NCI-H187 (cell line): Measurements from ENCODE around the gene KRTAP4-6.
"Not testable (repeated sequence)": the region's sequence is repeated elsewhere in the genome, so short reads cannot be mapped to it uniquely, and the experiment has no call there.

Experiments
- DNase-seq, 2 experiments: peaks; one replicate each; lab custom pipeline; 2025; lab: John Stamatoyannopoulos, UW

KRTAP4-6 gene

GRCh38 chr17:41107941-41108450 lies 32.3 kb downstream of the KRTAP4-6 start:
- DNase-seq, result no peak

- DNase-seq, result not testable (repeated sequence)
Measured at GRCh38 chr17:41105347-41105746, 35.0 kb downstream of the KRTAP4-6 start, which contains the start of gene KRTAP4-9. KRTAP4-9 (plus strand) TSS chr17:41105389; CDS start chr17:41105389, 0 bp downstream.

- DNase-seq, result not testable (repeated sequence)
Measured at GRCh38 chr17:41104386-41105038, 35.8 kb downstream of the KRTAP4-6 start.

- no peak for DNase-seq
Measured at GRCh38 chr17:41103896-41104295, 36.4 kb downstream of the KRTAP4-6 start.

GRCh38 chr17:41101586-41102259 lies 38.6 kb downstream of the KRTAP4-6 start, which contains the start of gene KRTAP4-16:
KRTAP4-16 (minus strand) TSS chr17:41102209; CDS start chr17:41102209, 0 bp downstream.
- no peak for DNase-seq

- DNase-seq, result not testable (repeated sequence)
Measured at GRCh38 chr17:41099682-41100480, 40.5 kb downstream of the KRTAP4-6 start.

- no peak for DNase-seq
Measured at GRCh38 chr17:41098481-41098880, 41.9 kb downstream of the KRTAP4-6 start.

GRCh38 chr17:41098042-41098441 lies 42.3 kb downstream of the KRTAP4-6 start, which contains the start of gene KRTAP4-8:
KRTAP4-8 (minus strand) TSS chr17:41098142; CDS start chr17:41098084, 58 bp downstream.
- DNase-seq, result no peak

GRCh38 chr17:41096055-41096454 lies 44.3 kb downstream of the KRTAP4-6 start:
- no peak for DNase-seq
